ENCODE measurements around the gene COL4A4. TPM values are rescaled to one million over a fixed set of nuclear protein-coding genes. Genes with fewer than 3 reads are reported as not detected.

The COL4A4 gene
- total and polyA plus RNA-seq, 2 experiments from 2014 or later: 1.3 to 3.1 TPM

DNA sequence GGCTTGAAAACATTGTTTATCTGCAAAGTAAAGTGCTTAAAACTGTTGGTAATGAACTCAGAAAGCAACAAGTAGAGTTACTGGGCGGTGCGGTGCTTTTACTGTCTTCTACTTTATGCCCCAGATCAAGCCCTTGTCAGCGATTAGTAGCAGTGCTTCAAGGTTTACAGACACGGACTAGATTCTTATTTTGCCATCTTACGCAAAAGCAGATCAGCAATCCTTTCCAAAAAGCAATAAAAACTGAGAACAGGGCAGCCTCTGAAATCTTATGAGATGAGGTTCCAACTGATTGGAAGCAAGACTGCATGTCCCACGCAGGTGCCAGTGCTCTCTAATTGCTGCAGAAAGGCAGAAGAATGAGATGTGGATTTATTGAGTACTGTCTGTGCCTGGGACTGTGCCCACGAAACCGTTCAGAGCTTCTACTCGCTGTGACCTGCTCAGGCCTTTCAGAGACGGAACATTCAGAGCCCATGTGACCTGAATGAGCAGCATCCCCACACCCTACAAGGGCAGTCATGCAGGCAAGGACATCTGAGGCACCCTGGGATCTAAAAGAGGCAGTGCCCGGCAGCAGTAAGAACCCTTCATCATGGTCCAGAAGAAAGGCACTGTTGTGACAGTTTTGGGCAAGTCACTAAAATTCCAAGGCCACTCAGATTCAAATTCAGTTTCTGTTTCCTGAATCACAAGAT, 16.1 kb upstream of the COL4A4 start:
- H3K36me3 ChIP-seq (ENCODE audit: insufficient read depth): no peaks in the 10 kb centered on the region
- H3K4me3 Mint-ChIP-seq: no peak overlapping the region
- H3F3A ChIP-seq (replicated peaks; ENCODE audit: low read depth): no peaks in the 10 kb centered on the region
- H3K9me3 Mint-ChIP-seq: no peaks in the 10 kb centered on the region; the same call in 2 of the 3 replicates
- no peak overlapping the region for H3K27ac Mint-ChIP-seq
- H3K79me2 ChIP-seq (replicated peaks; ENCODE audit: insufficient read depth): no peaks in the 10 kb centered on the region
- H3K9me2 ChIP-seq (ENCODE audit: insufficient read depth): peaks cover 3% of the 10 kb centered on the region; the same call in 1 of the 2 replicates
- H3K27me3 ChIP-seq (ENCODE audit: insufficient read depth): no peaks in the 10 kb centered on the region
- peak; percentile 9 for DNase-seq (ENCODE audit: low spot score)
- no peak for ATAC-seq
- H3K4me2 ChIP-seq: no peak overlapping the region
- H3K4me3 ChIP-seq: no peak overlapping the region
- TF ChIP-seq, protein P1, sequence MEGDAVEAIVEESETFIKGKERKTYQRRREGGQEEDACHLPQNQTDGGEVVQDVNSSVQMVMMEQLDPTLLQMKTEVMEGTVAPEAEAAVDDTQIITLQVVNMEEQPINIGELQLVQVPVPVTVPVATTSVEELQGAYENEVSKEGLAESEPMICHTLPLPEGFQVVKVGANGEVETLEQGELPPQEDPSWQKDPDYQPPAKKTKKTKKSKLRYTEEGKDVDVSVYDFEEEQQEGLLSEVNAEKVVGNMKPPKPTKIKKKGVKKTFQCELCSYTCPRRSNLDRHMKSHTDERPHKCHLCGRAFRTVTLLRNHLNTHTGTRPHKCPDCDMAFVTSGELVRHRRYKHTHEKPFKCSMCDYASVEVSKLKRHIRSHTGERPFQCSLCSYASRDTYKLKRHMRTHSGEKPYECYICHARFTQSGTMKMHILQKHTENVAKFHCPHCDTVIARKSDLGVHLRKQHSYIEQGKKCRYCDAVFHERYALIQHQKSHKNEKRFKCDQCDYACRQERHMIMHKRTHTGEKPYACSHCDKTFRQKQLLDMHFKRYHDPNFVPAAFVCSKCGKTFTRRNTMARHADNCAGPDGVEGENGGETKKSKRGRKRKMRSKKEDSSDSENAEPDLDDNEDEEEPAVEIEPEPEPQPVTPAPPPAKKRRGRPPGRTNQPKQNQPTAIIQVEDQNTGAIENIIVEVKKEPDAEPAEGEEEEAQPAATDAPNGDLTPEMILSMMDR (conservative IDR thresholded peaks at IDR 0.05; ENCODE audit: low read depth in 2 of 2): no peak
- TF ChIP-seq, protein P2, sequence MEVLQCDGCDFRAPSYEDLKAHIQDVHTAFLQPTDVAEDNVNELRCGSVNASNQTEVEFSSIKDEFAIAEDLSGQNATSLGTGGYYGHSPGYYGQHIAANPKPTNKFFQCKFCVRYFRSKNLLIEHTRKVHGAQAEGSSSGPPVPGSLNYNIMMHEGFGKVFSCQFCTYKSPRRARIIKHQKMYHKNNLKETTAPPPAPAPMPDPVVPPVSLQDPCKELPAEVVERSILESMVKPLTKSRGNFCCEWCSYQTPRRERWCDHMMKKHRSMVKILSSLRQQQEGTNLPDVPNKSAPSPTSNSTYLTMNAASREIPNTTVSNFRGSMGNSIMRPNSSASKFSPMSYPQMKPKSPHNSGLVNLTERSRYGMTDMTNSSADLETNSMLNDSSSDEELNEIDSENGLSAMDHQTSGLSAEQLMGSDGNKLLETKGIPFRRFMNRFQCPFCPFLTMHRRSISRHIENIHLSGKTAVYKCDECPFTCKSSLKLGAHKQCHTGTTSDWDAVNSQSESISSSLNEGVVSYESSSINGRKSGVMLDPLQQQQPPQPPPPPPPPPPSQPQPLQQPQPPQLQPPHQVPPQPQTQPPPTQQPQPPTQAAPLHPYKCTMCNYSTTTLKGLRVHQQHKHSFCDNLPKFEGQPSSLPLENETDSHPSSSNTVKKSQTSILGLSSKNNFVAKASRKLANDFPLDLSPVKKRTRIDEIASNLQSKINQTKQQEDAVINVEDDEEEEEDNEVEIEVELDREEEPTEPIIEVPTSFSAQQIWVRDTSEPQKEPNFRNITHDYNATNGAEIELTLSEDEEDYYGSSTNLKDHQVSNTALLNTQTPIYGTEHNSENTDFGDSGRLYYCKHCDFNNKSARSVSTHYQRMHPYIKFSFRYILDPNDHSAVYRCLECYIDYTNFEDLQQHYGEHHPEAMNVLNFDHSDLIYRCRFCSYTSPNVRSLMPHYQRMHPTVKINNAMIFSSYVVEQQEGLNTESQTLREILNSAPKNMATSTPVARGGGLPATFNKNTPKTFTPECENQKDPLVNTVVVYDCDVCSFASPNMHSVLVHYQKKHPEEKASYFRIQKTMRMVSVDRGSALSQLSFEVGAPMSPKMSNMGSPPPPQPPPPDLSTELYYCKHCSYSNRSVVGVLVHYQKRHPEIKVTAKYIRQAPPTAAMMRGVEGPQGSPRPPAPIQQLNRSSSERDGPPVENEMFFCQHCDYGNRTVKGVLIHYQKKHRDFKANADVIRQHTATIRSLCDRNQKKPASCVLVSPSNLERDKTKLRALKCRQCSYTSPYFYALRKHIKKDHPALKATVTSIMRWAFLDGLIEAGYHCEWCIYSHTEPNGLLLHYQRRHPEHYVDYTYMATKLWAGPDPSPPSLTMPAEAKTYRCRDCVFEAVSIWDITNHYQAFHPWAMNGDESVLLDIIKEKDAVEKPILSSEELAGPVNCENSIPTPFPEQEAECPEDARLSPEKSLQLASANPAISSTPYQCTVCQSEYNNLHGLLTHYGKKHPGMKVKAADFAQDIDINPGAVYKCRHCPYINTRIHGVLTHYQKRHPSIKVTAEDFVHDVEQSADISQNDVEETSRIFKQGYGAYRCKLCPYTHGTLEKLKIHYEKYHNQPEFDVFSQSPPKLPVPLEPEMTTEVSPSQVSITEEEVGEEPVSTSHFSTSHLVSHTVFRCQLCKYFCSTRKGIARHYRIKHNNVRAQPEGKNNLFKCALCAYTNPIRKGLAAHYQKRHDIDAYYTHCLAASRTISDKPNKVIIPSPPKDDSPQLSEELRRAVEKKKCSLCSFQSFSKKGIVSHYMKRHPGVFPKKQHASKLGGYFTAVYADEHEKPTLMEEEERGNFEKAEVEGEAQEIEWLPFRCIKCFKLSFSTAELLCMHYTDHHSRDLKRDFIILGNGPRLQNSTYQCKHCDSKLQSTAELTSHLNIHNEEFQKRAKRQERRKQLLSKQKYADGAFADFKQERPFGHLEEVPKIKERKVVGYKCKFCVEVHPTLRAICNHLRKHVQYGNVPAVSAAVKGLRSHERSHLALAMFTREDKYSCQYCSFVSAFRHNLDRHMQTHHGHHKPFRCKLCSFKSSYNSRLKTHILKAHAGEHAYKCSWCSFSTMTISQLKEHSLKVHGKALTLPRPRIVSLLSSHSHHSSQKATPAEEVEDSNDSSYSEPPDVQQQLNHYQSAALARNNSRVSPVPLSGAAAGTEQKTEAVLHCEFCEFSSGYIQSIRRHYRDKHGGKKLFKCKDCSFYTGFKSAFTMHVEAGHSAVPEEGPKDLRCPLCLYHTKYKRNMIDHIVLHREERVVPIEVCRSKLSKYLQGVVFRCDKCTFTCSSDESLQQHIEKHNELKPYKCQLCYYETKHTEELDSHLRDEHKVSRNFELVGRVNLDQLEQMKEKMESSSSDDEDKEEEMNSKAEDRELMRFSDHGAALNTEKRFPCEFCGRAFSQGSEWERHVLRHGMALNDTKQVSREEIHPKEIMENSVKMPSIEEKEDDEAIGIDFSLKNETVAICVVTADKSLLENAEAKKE (CRISPR knock-in tag; IDR thresholded peaks at IDR 0.05): no peak
- no peak for TF ChIP-seq NANOG (IDR thresholded peaks at IDR 0.05; ENCODE audit: borderline replicate concordance)
- no peak for TF ChIP-seq POLR2AphosphoS5 (IDR thresholded peaks at IDR 0.05; ENCODE audit: low read depth)
- TF ChIP-seq, protein P3, sequence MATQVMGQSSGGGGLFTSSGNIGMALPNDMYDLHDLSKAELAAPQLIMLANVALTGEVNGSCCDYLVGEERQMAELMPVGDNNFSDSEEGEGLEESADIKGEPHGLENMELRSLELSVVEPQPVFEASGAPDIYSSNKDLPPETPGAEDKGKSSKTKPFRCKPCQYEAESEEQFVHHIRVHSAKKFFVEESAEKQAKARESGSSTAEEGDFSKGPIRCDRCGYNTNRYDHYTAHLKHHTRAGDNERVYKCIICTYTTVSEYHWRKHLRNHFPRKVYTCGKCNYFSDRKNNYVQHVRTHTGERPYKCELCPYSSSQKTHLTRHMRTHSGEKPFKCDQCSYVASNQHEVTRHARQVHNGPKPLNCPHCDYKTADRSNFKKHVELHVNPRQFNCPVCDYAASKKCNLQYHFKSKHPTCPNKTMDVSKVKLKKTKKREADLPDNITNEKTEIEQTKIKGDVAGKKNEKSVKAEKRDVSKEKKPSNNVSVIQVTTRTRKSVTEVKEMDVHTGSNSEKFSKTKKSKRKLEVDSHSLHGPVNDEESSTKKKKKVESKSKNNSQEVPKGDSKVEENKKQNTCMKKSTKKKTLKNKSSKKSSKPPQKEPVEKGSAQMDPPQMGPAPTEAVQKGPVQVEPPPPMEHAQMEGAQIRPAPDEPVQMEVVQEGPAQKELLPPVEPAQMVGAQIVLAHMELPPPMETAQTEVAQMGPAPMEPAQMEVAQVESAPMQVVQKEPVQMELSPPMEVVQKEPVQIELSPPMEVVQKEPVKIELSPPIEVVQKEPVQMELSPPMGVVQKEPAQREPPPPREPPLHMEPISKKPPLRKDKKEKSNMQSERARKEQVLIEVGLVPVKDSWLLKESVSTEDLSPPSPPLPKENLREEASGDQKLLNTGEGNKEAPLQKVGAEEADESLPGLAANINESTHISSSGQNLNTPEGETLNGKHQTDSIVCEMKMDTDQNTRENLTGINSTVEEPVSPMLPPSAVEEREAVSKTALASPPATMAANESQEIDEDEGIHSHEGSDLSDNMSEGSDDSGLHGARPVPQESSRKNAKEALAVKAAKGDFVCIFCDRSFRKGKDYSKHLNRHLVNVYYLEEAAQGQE (IDR thresholded peaks at IDR 0.05; ENCODE audit: unreplicated experiment): no peak
- no peak for TF ChIP-seq ZNF331 (CRISPR knock-in tag; IDR thresholded peaks at IDR 0.05; ENCODE audit: low read depth)
- TF ChIP-seq STAT1 (IDR thresholded peaks at IDR 0.05; ENCODE audit: unreplicated experiment): no peak
- TF ChIP-seq EZH2phosphoT487 (IDR thresholded peaks at IDR 0.05; ENCODE audit: unreplicated experiment): no peak
- no peaks in the 10 kb centered on the region; the same call in 2 of the 3 replicates for H3K36me3 Mint-ChIP-seq (ENCODE audit: low read depth)
- H4K20me1 ChIP-seq (replicated peaks; ENCODE audit: insufficient read depth): no peaks in the 10 kb centered on the region
- peak overlapping the region; percentile 77 for H2AFZ ChIP-seq
- peaks cover 8% of the 10 kb centered on the region for H3K4me1 ChIP-seq (ENCODE audit: insufficient read depth)
- H3K27me3 Mint-ChIP-seq (ENCODE audit: insufficient read depth, low read depth, poor library complexity): peaks cover 6% of the 10 kb centered on the region
- H3K27ac ChIP-seq (ENCODE audit: low read depth): no peak overlapping the region
- H3K4me1 Mint-ChIP-seq: peaks cover 14% of the 10 kb centered on the region
